GM21423 (cell line): ENCODE results near the gene C4orf54.

Experiments used
- ATAC-seq: cut with Tn5 transposase; IDR thresholded peaks from one replicate; pipeline ENCODE4 v1.9.1; 2021; ENCODE audit warnings: mild to moderate bottlenecking, moderate library complexity; ENCODE audit not compliant: unreplicated experiment

Gene C4orf54

GRCh38 chr4:99652596-99653436, 4.8 kb downstream of the C4orf54 start:
- ATAC-seq, result no peak

GRCh38 chr4:99651811-99652485, 5.7 kb downstream of the C4orf54 start:
- ATAC-seq, result no peak

DNA sequence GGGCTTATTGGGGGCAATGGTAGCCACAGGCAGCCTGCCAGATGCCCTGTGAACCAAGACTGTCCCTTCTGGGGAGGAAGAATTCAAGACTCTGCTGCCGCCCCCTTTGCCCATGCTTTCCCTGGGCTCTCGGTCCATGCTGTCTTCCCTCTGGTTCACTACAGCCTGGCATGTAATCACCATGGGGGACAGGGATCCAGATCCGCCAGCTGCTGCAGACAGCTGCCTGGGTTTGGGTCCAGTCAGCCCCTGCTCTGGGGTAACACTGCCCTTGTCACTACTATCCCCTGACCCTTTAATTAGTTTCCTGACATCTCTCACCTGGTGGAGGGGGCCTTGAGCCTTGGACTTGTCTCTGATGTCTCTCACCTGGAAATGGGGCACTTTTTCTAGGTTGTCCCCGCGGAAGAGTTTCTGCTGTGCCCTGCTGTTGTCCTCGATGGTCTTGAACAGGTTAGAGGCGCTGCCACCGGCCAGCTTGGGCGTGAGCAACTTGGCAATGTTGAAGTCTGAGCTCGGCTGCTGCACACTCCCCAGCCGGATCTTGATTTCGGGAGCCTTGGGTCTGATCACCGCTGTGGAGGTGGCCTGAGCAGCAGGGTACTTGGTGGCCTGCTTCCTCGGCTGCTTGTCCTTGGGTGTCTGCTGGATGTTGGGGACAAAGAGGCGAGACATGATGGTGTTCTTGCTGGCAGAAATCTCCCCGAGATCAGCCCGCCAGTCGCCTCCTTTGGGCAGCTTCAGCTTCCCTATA, 6.4 kb downstream of the C4orf54 start:
- ATAC-seq, result no peak

DNA sequence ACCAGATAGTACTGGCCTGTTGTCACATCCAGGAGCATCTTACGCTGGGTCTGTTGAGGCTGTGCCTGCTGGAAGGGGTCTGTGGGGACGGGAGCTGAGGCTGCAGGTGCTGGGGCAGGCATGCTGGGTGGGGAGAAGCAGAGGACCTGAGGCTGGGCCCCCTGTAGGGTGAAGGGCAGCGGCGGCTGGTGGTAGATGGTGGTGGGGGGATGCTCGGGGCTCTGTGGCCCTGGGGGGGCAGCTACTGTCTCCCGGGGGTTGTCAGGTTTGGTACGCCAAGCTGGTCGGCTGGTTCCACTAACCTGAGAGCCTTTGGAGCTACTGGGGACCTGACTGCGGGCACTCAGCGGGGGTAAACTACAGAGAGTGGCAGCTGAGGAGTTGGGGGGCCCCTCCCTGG, 7.8 kb downstream of the C4orf54 start:
- ATAC-seq, result no peak

- no peak for ATAC-seq
These were observed 8.4 kb downstream of the C4orf54 start for GRCh38 chr4:99649208-99649607.

GRCh38 chr4:99648321-99648720, 9.3 kb downstream of the C4orf54 start:
- ATAC-seq, result no peak

DNA sequence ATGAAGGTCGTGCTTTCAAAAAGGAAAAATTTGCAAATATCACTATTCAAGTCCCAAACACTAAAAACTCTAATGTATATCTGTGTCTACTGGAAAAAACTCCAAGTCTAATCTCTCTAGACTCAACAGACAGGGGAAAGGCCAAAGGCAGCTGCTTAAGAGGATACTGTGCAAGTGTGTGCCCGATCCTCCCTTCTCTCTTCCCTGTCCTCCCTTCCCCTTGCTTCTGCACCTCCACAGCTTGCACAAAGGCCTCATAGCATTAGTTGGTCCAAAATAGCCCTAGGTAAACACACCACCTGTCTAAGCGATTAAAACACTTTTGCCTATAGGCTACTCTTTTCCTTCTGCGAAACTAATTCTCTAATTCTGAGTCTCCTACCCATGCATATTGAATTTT, 10.6 kb downstream of the C4orf54 start:
- ATAC-seq, result no peak

- no peak for ATAC-seq
These were observed 12.0 kb downstream of the C4orf54 start for GRCh38 chr4:99645638-99646037.

- ATAC-seq, result no peak
These were observed 12.6 kb downstream of the C4orf54 start for GRCh38 chr4:99645036-99645435.

GRCh38 chr4:99644453-99644852, 13.2 kb downstream of the C4orf54 start:
- no peak for ATAC-seq

- no peak for ATAC-seq
These were observed 14.7 kb downstream of the C4orf54 start for GRCh38 chr4:99642725-99643489.

DNA sequence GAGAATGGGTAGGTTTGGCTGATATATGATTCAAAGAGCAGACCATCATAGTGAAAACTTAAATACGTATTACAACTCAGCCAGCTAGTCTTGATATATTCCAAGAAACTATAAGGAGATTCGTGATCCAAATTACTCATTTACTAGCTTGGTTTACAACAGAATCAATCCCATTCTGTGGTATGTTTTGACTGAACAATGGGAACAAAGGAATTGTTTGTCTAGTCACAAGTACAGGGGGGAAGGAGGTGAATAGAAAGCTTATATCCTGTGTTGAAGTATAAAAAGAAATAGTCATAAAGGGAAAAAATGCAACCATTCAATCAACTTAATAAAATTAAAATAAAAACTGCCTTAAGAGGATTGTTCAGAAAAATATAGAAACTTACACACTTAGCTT, 17.0 kb downstream of the C4orf54 start:
- no peak for ATAC-seq

DNA sequence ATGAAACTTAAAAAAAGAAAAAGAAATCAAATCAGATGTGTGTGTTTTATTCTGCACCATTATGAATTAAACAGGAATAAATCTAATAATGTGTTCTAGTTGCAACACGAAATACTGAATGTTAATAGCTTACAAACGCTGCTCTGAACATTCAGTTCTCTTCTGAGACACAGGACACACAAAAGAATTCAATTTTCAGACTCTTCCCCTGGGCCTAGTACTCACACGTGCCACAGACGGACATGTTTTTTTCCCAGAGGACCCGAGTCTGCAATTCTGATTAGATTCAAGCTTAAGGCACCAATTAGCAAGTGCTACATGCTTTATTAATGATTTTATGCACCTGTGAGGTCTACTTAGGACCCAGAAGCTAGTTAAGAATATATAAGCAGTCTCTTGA, 20.5 kb downstream of the C4orf54 start:
- ATAC-seq, result no peak

- ATAC-seq, result no peak
These were observed 21.2 kb downstream of the C4orf54 start for GRCh38 chr4:99636422-99636821.

DNA sequence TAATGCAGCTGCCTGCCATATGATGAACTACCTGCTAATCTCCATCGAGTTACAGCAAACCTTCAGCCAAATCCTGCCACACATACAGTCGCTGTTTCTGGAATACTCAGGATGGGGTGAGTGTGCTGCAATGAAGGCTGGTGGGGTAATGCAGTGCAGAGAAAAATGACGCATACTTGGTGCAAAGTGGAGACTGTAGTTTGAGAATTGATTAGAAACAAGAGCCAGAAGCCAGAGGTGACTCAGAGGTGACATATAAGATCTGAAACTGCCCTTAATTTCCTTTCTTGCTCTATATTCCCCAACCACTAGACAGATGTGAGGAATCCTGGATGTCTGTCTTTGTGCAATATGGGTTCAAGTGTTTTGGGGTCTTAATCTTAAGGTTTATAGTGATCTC, 22.0 kb downstream of the C4orf54 start:
- ATAC-seq, result no peak

GRCh38 chr4:99634742-99635360, 22.8 kb downstream of the C4orf54 start:
- no peak for ATAC-seq

- no peak for ATAC-seq
These were observed 23.9 kb downstream of the C4orf54 start for GRCh38 chr4:99633772-99634171.

DNA sequence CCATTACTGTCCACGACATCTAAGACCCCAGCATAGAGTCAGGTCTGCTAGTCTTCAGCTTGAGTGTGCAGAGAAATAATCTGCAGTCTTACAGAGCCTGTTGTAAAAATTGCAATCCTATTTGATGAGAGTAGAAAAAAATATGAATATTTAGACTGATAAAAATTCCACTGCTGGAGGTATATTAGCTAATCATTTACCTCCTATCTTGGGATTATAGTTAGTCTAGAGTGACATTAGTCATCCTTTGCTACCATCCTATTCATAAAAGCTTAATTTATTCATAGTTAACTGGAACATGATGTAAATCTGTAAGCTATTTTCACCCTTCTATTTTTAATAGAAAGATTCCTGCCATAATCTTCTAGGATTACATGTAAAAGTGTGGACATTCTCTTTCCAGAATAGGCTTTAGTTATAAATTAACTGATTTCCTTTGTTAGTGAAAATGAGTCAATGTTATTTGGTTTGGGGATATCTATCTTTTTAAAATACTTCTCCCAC, 26.7 kb downstream of the C4orf54 start:
- no peak for ATAC-seq

DNA sequence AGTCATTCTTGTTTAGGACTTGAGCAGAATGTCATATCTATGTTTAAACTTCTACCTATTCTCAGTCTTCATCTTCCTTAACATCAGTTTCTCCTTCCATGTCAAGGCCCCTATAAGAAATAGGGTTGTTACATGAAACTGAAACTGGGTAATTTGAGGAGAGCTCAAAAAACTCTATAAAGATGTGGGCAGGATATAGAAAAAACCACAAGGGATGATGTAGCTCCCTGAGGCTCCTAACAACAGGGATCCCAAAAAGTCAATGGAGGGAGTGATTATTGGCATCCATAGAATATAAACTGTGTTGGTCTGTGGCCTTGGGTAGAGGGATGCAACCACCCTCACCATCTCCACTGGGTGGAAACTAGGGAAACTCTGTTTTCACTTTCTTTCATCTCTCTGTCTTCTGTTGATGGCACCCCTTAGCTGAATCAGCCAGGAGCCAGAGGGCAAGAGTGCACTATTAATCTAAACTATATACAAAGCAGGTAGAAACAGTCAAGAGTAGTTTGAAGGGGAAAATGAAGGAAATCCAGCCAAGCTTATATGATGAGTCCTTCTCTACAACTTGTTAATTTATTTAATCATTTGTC, 27.6 kb downstream of the C4orf54 start:
- no peak for ATAC-seq

- ATAC-seq, result no peak
These were observed 29.6 kb downstream of the C4orf54 start for GRCh38 chr4:99628040-99628439.
